Astrocyte (in vitro differentiated cells and primary cell): ENCODE measurements around the gene LEMD2. TPM values are rescaled to one million over a fixed set of nuclear protein-coding genes. Genes with fewer than 3 reads are reported as not detected.

ENCODE experiments used
- DNase-seq: peaks from one replicate; pipeline ENCODE4 v3.0.0-alpha.2; 2010; ENCODE audit warnings: low read depth
- FAIRE-seq: peaks from 2 replicates; lab custom pipeline; 2011; peaks lifted over from hg19 to GRCh38; lab: Jason Lieb, UNC
- H2AFZ ChIP-seq: 2 replicates; pipeline ENCODE4 v1.6.0; 2012; ENCODE audit warnings: low read depth, low read length, inconsistent platforms
- H3K27ac ChIP-seq: 2 replicates; pipeline ENCODE4 v1.5.1; 2011; ENCODE audit warnings: low read depth, low read length, inconsistent platforms
- H3K27me3 ChIP-seq: 2 replicates; pipeline ENCODE4 v1.6.0; 2011; ENCODE audit warnings: low read length, inconsistent platforms; ENCODE audit not compliant: insufficient read depth
- H3K36me3 ChIP-seq: 2 replicates; pipeline ENCODE4 v1.5.1; 2011; ENCODE audit warnings: low read length, inconsistent platforms; ENCODE audit not compliant: insufficient read depth
- H3K4me1 ChIP-seq: 2 replicates; pipeline ENCODE4 v1.5.1; 2011; ENCODE audit warnings: low read length, inconsistent platforms; ENCODE audit not compliant: insufficient read depth
- H3K4me2 ChIP-seq: 2 replicates; pipeline ENCODE4 v1.6.0; 2012; ENCODE audit warnings: low read length, inconsistent platforms
- H3K4me3 ChIP-seq: 2 replicates; pipeline ENCODE4 v1.5.1; 2011; ENCODE audit warnings: low read depth, mild to moderate bottlenecking, low read length, inconsistent platforms; ENCODE audit not compliant: insufficient read depth
- H3K79me2 ChIP-seq: 2 replicates; pipeline ENCODE4 v1.6.0; 2012; ENCODE audit warnings: mild to moderate bottlenecking, low read length, inconsistent platforms; ENCODE audit not compliant: insufficient read depth
- H3K9ac ChIP-seq: 2 replicates; pipeline ENCODE4 v1.6.0; 2012; ENCODE audit warnings: mild to moderate bottlenecking, low read length, inconsistent platforms
- H3K9me3 ChIP-seq: 2 replicates; pipeline ENCODE4 v1.5.1; 2012; ENCODE audit warnings: low read depth, mild to moderate bottlenecking, low read length, inconsistent platforms; ENCODE audit not compliant: insufficient read depth
- H4K20me1 ChIP-seq: 2 replicates; pipeline ENCODE4 v1.6.0; 2012; ENCODE audit warnings: low read length, inconsistent platforms; ENCODE audit not compliant: insufficient read depth
- H3K27ac Mint-ChIP-seq: one replicate; pipeline ENCODE4 v1.8.0; 2021; ENCODE audit warnings: mild to moderate bottlenecking, mixed read lengths; ENCODE audit not compliant: unreplicated experiment
- H3K27me3 Mint-ChIP-seq: one replicate; pipeline ENCODE4 v1.8.0; 2021; ENCODE audit warnings: low read depth, mixed read lengths; ENCODE audit not compliant: unreplicated experiment
- H3K36me3 Mint-ChIP-seq: one replicate; pipeline ENCODE4 v1.8.0; 2021; ENCODE audit warnings: low read depth, mixed read lengths; ENCODE audit not compliant: unreplicated experiment
- H3K4me1 Mint-ChIP-seq: one replicate; pipeline ENCODE4 v1.8.0; 2021; ENCODE audit warnings: low read depth, mixed read lengths; ENCODE audit not compliant: unreplicated experiment
- H3K4me3 Mint-ChIP-seq: one replicate; pipeline ENCODE4 v1.8.0; 2021; ENCODE audit warnings: mild to moderate bottlenecking, moderate library complexity, mixed read lengths; ENCODE audit not compliant: unreplicated experiment
- H3K9me3 Mint-ChIP-seq: one replicate; pipeline ENCODE4 v1.8.0; 2021; ENCODE audit warnings: mild to moderate bottlenecking, mixed read lengths; ENCODE audit not compliant: unreplicated experiment
- EZH2 ChIP-seq: IDR thresholded peaks from 2 replicates; pipeline ENCODE4 v1.6.1; 2012; ENCODE audit warnings: mild to moderate bottlenecking, low read length, inconsistent platforms; ENCODE audit not compliant: insufficient read depth
- total RNA-seq: library from RNA; stranded (reverse); gene quantifications from 2 replicates; pipeline ENCODE4 v1.2.1, GENCODE V29; 2021
- TF ChIP-seq, protein P1 (sequence below): IDR thresholded peaks from 2 replicates; pipeline ENCODE4 v1.5.1; 2011; ENCODE audit warnings: low read depth, mild to moderate bottlenecking, inconsistent platforms, low read length, moderate library complexity; ENCODE audit not compliant: insufficient read depth

LEMD2 gene
- total RNA-seq, 1 donor from 2014 or later, result 62.2 TPM

- H4K20me1 ChIP-seq, result peaks cover 36% of the 10 kb centered on the region
- no peak overlapping the region for H3K27ac ChIP-seq
- peaks cover 56% of the 10 kb centered on the region for H3K36me3 ChIP-seq
- H3K9me3 Mint-ChIP-seq, result no peaks in the 10 kb centered on the region
- no peak overlapping the region for H3K4me3 Mint-ChIP-seq
- no peak overlapping the region for H3K4me3 ChIP-seq
- no peak for FAIRE-seq
- H3K9me3 ChIP-seq, result no peaks in the 10 kb centered on the region
- H3K79me2 ChIP-seq, result peaks cover 6% of the 10 kb centered on the region
- H3K4me2 ChIP-seq, result no peak overlapping the region
- no peak overlapping the region for H2AFZ ChIP-seq
- DNase-seq, result no peak
- no peak overlapping the region for H3K27ac Mint-ChIP-seq
- no peak overlapping the region for H3K9ac ChIP-seq
- H3K27me3 ChIP-seq, result no peaks in the 10 kb centered on the region
- no peaks in the 10 kb centered on the region for H3K27me3 Mint-ChIP-seq
- no peak for TF ChIP-seq EZH2
- TF ChIP-seq, protein P1, sequence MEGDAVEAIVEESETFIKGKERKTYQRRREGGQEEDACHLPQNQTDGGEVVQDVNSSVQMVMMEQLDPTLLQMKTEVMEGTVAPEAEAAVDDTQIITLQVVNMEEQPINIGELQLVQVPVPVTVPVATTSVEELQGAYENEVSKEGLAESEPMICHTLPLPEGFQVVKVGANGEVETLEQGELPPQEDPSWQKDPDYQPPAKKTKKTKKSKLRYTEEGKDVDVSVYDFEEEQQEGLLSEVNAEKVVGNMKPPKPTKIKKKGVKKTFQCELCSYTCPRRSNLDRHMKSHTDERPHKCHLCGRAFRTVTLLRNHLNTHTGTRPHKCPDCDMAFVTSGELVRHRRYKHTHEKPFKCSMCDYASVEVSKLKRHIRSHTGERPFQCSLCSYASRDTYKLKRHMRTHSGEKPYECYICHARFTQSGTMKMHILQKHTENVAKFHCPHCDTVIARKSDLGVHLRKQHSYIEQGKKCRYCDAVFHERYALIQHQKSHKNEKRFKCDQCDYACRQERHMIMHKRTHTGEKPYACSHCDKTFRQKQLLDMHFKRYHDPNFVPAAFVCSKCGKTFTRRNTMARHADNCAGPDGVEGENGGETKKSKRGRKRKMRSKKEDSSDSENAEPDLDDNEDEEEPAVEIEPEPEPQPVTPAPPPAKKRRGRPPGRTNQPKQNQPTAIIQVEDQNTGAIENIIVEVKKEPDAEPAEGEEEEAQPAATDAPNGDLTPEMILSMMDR, result no peak
- peaks cover 34% of the 10 kb centered on the region for H3K36me3 Mint-ChIP-seq
- H3K4me1 ChIP-seq, result peaks cover 23% of the 10 kb centered on the region
- H3K4me1 Mint-ChIP-seq, result peaks cover 24% of the 10 kb centered on the region
These were observed 12.2 kb downstream of the LEMD2 start for GRCh38 chr6:33776764-33777163.

DNA sequence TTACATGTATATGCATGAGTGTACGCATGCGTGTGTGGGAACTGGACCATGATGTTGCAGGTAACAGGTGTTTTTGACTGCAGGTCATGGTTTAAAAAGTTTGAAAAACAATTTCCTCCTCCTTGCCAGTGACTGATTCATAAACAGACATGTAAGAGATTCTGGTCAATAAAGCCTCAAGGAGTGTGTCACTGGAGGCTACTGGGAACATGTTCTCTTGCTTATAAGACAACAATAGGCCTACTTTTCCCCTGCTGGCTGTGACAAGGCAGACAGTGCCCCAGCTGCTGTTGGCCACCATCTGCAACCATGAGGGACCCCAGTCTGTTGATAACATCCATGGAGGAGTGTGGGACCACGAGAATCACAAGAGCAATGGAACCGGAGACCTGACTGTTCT lies 12.7 kb downstream of the LEMD2 start:
- Histone ChIP-seq H3K4me3 (no peak overlapping the region), H3K9me3 (no peaks in the 10 kb centered on the region), H3K4me2 (no peak overlapping the region), H3K36me3 (peaks cover 56% of the 10 kb centered on the region), H2AFZ (no peak overlapping the region), H3K9ac (no peak overlapping the region), H3K27ac (no peak overlapping the region), H3K27me3 (no peaks in the 10 kb centered on the region), H3K79me2 (peaks cover 6% of the 10 kb centered on the region), H4K20me1 (peaks cover 35% of the 10 kb centered on the region), H3K4me1 (peaks cover 21% of the 10 kb centered on the region)
- Mint-ChIP-seq H3K4me1 (peaks cover 20% of the 10 kb centered on the region), H3K27ac (no peak overlapping the region), H3K36me3 (peaks cover 33% of the 10 kb centered on the region), H3K4me3 (no peak overlapping the region), H3K9me3 (no peaks in the 10 kb centered on the region), H3K27me3 (no peaks in the 10 kb centered on the region)
- FAIRE-seq (no peak), DNase-seq (no peak)
- TF ChIP-seq EZH2, result no peak
- TF ChIP-seq, protein P1, result no peak

DNA sequence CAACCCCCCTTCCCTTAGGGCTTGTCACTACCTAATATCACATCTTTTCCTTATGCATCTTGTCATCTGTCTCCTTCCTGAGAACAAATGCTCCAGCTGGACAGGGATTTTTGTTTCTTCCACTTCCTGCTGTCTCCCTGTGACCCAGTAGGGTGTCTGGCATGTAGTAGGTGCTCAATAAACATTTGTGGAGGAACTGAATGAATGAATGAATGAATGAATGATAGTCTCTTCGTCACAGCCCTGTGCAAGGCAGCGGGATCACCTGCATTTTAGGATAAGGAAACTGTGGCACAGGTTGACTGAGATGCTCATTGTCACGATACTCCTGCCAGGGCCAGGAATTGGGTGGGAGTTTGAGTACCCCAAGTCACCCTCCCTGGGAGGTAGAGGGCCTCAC lies 14.2 kb downstream of the LEMD2 start:
- Histone ChIP-seq H3K9ac (no peak overlapping the region), H3K9me3 (no peaks in the 10 kb centered on the region), H3K4me1 (peaks cover 28% of the 10 kb centered on the region), H3K27ac (no peak overlapping the region), H3K4me2 (no peak overlapping the region), H4K20me1 (peaks cover 24% of the 10 kb centered on the region), H3K36me3 (peaks cover 48% of the 10 kb centered on the region), H3K79me2 (no peaks in the 10 kb centered on the region), H3K27me3 (no peaks in the 10 kb centered on the region), H3K4me3 (no peak overlapping the region), H2AFZ (no peak overlapping the region)
- Mint-ChIP-seq H3K9me3 (no peaks in the 10 kb centered on the region), H3K4me3 (no peak overlapping the region), H3K27me3 (no peaks in the 10 kb centered on the region), H3K36me3 (peaks cover 25% of the 10 kb centered on the region), H3K4me1 (peaks cover 29% of the 10 kb centered on the region), H3K27ac (no peak overlapping the region)
- TF ChIP-seq EZH2, result no peak
- TF ChIP-seq, protein P1, result no peak
- DNase-seq (no peak), FAIRE-seq (no peak)
